Right lobe of liver (tissue), 4 donors: ENCODE results near the gene RPF1.

Experiments used
- POLR2A ChIP-seq: fragments of 450-650 bp; IDR thresholded peaks from one replicate; pipeline ENCODE4 v1.6.1; 2017; ENCODE audit warnings: antibody characterized with exemption, mild to moderate bottlenecking
- TF ChIP-seq, protein P1 (sequence below), 4 donors: fragments of 200-600 bp in 3 of 4; fragments of 450-650 bp in 1 of 4; IDR thresholded peaks; one replicate each; pipeline versions ENCODE4 v1.5.1 to v1.8.0; 2016 to 2022; ENCODE audit warnings: antibody characterized with exemption in 4 of 4, mild to moderate bottlenecking in 2 of 4
- donor health status: DM: no; HTN: no; CAD: no.
- donor health status: DM: no; HTN: no; CAD: no.
- donor health status: DM: no; HTN: yes; CAD: no.

- TF ChIP-seq, protein P1, sequence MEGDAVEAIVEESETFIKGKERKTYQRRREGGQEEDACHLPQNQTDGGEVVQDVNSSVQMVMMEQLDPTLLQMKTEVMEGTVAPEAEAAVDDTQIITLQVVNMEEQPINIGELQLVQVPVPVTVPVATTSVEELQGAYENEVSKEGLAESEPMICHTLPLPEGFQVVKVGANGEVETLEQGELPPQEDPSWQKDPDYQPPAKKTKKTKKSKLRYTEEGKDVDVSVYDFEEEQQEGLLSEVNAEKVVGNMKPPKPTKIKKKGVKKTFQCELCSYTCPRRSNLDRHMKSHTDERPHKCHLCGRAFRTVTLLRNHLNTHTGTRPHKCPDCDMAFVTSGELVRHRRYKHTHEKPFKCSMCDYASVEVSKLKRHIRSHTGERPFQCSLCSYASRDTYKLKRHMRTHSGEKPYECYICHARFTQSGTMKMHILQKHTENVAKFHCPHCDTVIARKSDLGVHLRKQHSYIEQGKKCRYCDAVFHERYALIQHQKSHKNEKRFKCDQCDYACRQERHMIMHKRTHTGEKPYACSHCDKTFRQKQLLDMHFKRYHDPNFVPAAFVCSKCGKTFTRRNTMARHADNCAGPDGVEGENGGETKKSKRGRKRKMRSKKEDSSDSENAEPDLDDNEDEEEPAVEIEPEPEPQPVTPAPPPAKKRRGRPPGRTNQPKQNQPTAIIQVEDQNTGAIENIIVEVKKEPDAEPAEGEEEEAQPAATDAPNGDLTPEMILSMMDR (IDR thresholded peaks at IDR 0.05), result no peak
- TF ChIP-seq POLR2A, result no peak
Measured at GRCh38 chr1:84524590-84524989, 45.5 kb downstream of the RPF1 start.
